Neural cell (in vitro differentiated cells): ENCODE results near the gene PRAF2. TPM values are rescaled to one million over a fixed set of nuclear protein-coding genes. Genes with fewer than 3 reads are reported as not detected.

Experiments
- H2AFZ ChIP-seq: fragments of 200-600, 300-800 bp; sonication (generic), shearing (Covaris generic); 2 replicates; pipeline ENCODE4 v1.6.0; 2014; ENCODE audit warnings: low read depth, mild to moderate bottlenecking, antibody characterized with exemption, low read length, moderate library complexity
- H3F3A ChIP-seq: fragments of 200-600 bp; shearing (Covaris generic); 2 replicates; pipeline ENCODE4 v1.6.1; 2016; ENCODE audit warnings: mild to moderate bottlenecking, moderate library complexity, mixed read lengths, antibody characterized with exemption, low read length; ENCODE audit not compliant: insufficient read depth, poor library complexity, severe bottlenecking
- H3K27ac ChIP-seq: fragments of 200-600, 300-800 bp; sonication (generic), shearing (Covaris generic); 2 replicates; pipeline ENCODE4 v1.5.1; 2014; ENCODE audit warnings: mild to moderate bottlenecking, low read length, moderate library complexity
- H3K27me3 ChIP-seq: fragments of 300-800, 200-600 bp; sonication (generic), shearing (Covaris generic); 2 replicates; pipeline ENCODE4 v1.6.0; 2014; ENCODE audit warnings: mild to moderate bottlenecking, low read depth, low read length, moderate library complexity; ENCODE audit not compliant: insufficient read depth
- H3K36me3 ChIP-seq: fragments of 300-800, 200-600 bp; sonication (generic), shearing (Covaris generic); 2 replicates; pipeline ENCODE4 v1.5.1; 2014; ENCODE audit warnings: mild to moderate bottlenecking, antibody characterized with exemption, low read length, moderate library complexity; ENCODE audit not compliant: insufficient read depth
- H3K4me2 ChIP-seq: fragments of 300-800, 200-600 bp; sonication (generic), shearing (Covaris generic); 2 replicates; pipeline ENCODE4 v1.6.0; 2014; ENCODE audit warnings: mild to moderate bottlenecking, low read length
- H3K4me3 ChIP-seq: fragments of 300-800, 200-600 bp; sonication (generic), shearing (Covaris generic); 2 replicates; pipeline ENCODE4 v1.5.1; 2014; ENCODE audit warnings: mild to moderate bottlenecking, low read length, moderate library complexity
- H3K79me2 ChIP-seq: fragments of 200-600 bp; shearing (Covaris generic); replicated peaks from 2 replicates; pipeline ENCODE4 v1.6.0; 2014; ENCODE audit warnings: mild to moderate bottlenecking, low read length, moderate library complexity; ENCODE audit not compliant: insufficient read depth
- H3K9ac ChIP-seq: fragments of 300-800, 200-600 bp; sonication (generic), shearing (Covaris generic); 2 replicates; pipeline ENCODE4 v1.6.1; 2016; ENCODE audit warnings: mild to moderate bottlenecking, low read length, mixed read lengths
- H3K9me2 ChIP-seq: fragments of 200-600 bp; shearing (Covaris generic); 2 replicates; pipeline ENCODE4 v1.6.1; 2016; ENCODE audit warnings: mild to moderate bottlenecking, low read length, mixed read lengths; ENCODE audit not compliant: insufficient read depth
- H3K9me3 ChIP-seq: fragments of 200-600, 300-800 bp; sonication (generic), shearing (Covaris generic); 2 replicates; pipeline ENCODE4 v1.6.1; 2016; ENCODE audit warnings: mild to moderate bottlenecking, mixed run types, low read length, moderate library complexity, mixed read lengths
- H4K20me1 ChIP-seq: fragments of 200-600 bp; shearing (Covaris generic); 2 replicates; pipeline ENCODE4 v1.6.1; 2016; ENCODE audit warnings: mild to moderate bottlenecking, mixed run types; ENCODE audit not compliant: insufficient read depth
- EP300 ChIP-seq: fragments of 450-650 bp; conservative IDR thresholded peaks from 2 replicates; pipeline ENCODE4 v1.6.1; 2014; ENCODE audit warnings: antibody characterized with exemption, mild to moderate bottlenecking, moderate library complexity; ENCODE audit not compliant: poor library complexity, severe bottlenecking
- EZH2 ChIP-seq: fragments of 200-600, 300-800 bp; shearing (Covaris generic), sonication (generic); IDR thresholded peaks from 2 replicates; pipeline ENCODE4 v1.6.1; 2014; ENCODE audit warnings: antibody characterized with exemption, low read length, borderline replicate concordance, mild to moderate bottlenecking; ENCODE audit not compliant: insufficient read depth, poor library complexity, severe bottlenecking
- MXI1 ChIP-seq: fragments of 450-650 bp; conservative IDR thresholded peaks from 2 replicates; pipeline ENCODE4 v1.6.1; 2014; ENCODE audit warnings: antibody characterized with exemption, mild to moderate bottlenecking; ENCODE audit not compliant: poor library complexity, severe bottlenecking
- POLR2AphosphoS5 ChIP-seq: IDR thresholded peaks from 2 replicates; pipeline ENCODE4 v1.6.1; 2012
- RAD21 ChIP-seq: fragments of 450-650 bp; conservative IDR thresholded peaks from 2 replicates; pipeline ENCODE4 v1.6.1; 2014; ENCODE audit warnings: antibody characterized with exemption, mild to moderate bottlenecking, moderate library complexity
- REST ChIP-seq: IDR thresholded peaks from 2 replicates; pipeline ENCODE4 v1.6.1; 2012; ENCODE audit warnings: borderline replicate concordance
- SMC3 ChIP-seq: fragments of 450-650 bp; conservative IDR thresholded peaks from 2 replicates; pipeline ENCODE4 v1.6.1; 2014; ENCODE audit warnings: antibody characterized with exemption, mild to moderate bottlenecking, moderate library complexity; ENCODE audit not compliant: poor library complexity
- TAF1 ChIP-seq: IDR thresholded peaks from 2 replicates; pipeline ENCODE4 v1.6.1; 2012; ENCODE audit warnings: low read depth
- polyA plus RNA-seq: library from polyadenylated mRNA; depleted of rRNA; stranded (reverse); fragments of >200 nt; gene quantifications from 2 replicates; pipeline ENCODE4 v1.2.3, GENCODE V29; 2014
- TF ChIP-seq, protein P1 (sequence below): fragments of 450-650 bp; IDR thresholded peaks from 2 replicates; pipeline ENCODE4 v1.5.1; 2014; ENCODE audit warnings: antibody characterized with exemption, mild to moderate bottlenecking, moderate library complexity; ENCODE audit not compliant: poor library complexity, severe bottlenecking

Gene PRAF2
- polyA plus RNA-seq, 1 donor from 2014 or later = 7.3 TPM

DNA sequence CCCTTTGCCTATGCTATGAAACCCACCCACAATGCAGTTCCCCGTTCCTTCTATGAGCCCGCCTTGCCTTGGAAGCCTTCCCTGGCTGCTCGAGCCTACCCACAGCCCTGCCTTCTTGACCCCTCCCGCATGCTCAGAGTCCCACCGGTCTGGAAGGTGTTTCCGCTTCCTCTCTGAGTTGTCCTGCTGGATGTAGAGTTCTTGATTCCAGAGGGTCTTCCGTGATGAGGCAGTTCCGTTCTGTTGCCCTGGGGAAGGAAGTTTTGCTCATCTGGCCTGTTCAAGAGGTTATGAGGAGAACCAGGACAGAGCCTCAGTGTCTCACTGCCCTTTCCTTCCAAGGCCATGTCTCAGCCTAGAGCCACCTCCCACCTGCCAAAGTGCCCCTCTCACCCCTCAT is 42.3 kb upstream of the PRAF2 start:
- no peaks in the 10 kb centered on the region for H3K36me3 ChIP-seq

GRCh38 chrX:49111791-49112190 is 38.0 kb upstream of the PRAF2 start:
- no peaks in the 10 kb centered on the region for H3K9me2 ChIP-seq
- H3K27ac ChIP-seq = no peak overlapping the region
- no peaks in the 10 kb centered on the region for H4K20me1 ChIP-seq
- no peaks in the 10 kb centered on the region for H3K79me2 ChIP-seq
- H2AFZ ChIP-seq = no peak overlapping the region
- H3K4me2 ChIP-seq = no peak overlapping the region
- H3K36me3 ChIP-seq = no peaks in the 10 kb centered on the region
- no peaks in the 10 kb centered on the region for H3F3A ChIP-seq
- H3K27me3 ChIP-seq = no peaks in the 10 kb centered on the region
- H3K9ac ChIP-seq = no peak overlapping the region
- H3K4me3 ChIP-seq = no peak overlapping the region
- H3K9me3 ChIP-seq = no peaks in the 10 kb centered on the region
- no peak for TF ChIP-seq EP300
- TF ChIP-seq EZH2 = no peak
- no peak for TF ChIP-seq REST
- no peak for TF ChIP-seq SMC3
- no peak for TF ChIP-seq MXI1
- TF ChIP-seq, protein P1, sequence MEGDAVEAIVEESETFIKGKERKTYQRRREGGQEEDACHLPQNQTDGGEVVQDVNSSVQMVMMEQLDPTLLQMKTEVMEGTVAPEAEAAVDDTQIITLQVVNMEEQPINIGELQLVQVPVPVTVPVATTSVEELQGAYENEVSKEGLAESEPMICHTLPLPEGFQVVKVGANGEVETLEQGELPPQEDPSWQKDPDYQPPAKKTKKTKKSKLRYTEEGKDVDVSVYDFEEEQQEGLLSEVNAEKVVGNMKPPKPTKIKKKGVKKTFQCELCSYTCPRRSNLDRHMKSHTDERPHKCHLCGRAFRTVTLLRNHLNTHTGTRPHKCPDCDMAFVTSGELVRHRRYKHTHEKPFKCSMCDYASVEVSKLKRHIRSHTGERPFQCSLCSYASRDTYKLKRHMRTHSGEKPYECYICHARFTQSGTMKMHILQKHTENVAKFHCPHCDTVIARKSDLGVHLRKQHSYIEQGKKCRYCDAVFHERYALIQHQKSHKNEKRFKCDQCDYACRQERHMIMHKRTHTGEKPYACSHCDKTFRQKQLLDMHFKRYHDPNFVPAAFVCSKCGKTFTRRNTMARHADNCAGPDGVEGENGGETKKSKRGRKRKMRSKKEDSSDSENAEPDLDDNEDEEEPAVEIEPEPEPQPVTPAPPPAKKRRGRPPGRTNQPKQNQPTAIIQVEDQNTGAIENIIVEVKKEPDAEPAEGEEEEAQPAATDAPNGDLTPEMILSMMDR = no peak
- no peak for TF ChIP-seq TAF1
- TF ChIP-seq POLR2AphosphoS5 = no peak

More for the DNA sequence above, 42.3 kb upstream of the PRAF2 start:
- Histone ChIP-seq H3K27ac (no peak overlapping the region), H3K9me3 (no peaks in the 10 kb centered on the region), H3K9me2 (no peaks in the 10 kb centered on the region), H3K9ac (no peak overlapping the region), H3K27me3 (no peaks in the 10 kb centered on the region), H3K79me2 (no peaks in the 10 kb centered on the region), H3K4me3 (no peak overlapping the region), H3K4me2 (no peak overlapping the region), H4K20me1 (no peaks in the 10 kb centered on the region), H3F3A (no peaks in the 10 kb centered on the region), H2AFZ (no peak overlapping the region)
- TF ChIP-seq EP300 (no peak), EZH2 (no peak), REST (no peak), SMC3 (no peak), MXI1 (no peak), POLR2AphosphoS5 (no peak), TAF1 (no peak), RAD21 (no peak)
- TF ChIP-seq, protein P1 = no peak
